Measurements from ENCODE around the gene RPH3AL.

The RPH3AL gene

GRCh38 chr17:327971-328370 is 24.6 kb downstream of the RPH3AL start:
- TF ChIP-seq CTCF (IDR thresholded peaks at IDR 0.05; ENCODE audit: low read depth, low read length), result no peak
- H3K9me3 ChIP-seq (ENCODE audit: severe bottlenecking), result no peaks in the 10 kb centered on the region
- DNase-seq, result no peak
- H3K4me3 ChIP-seq (ENCODE audit: low read depth, low read length), result no peak overlapping the region
- H3K36me3 ChIP-seq, result peaks cover 10% of the 10 kb centered on the region
- no peak overlapping the region for H3K27ac ChIP-seq
- H3K27me3 ChIP-seq (ENCODE audit: insufficient read depth, low read depth, severe bottlenecking), result no peaks in the 10 kb centered on the region

- DNase-seq, result no peak
- Histone ChIP-seq H3K4me3 (ENCODE audit: low read depth, low read length) (no peak overlapping the region), H3K9me3 (ENCODE audit: severe bottlenecking) (no peaks in the 10 kb centered on the region), H3K27me3 (ENCODE audit: insufficient read depth, low read depth, severe bottlenecking) (no peaks in the 10 kb centered on the region), H3K27ac (no peak overlapping the region), H3K36me3 (peaks cover 10% of the 10 kb centered on the region)
- no peak for TF ChIP-seq CTCF (IDR thresholded peaks at IDR 0.05; ENCODE audit: low read depth, low read length)
Observed at GRCh38 chr17:327296-327695, 25.3 kb downstream of the RPH3AL start.

- Histone ChIP-seq H3K27ac (no peak overlapping the region), H3K27me3 (ENCODE audit: insufficient read depth, low read depth, severe bottlenecking) (no peaks in the 10 kb centered on the region), H3K9me3 (ENCODE audit: severe bottlenecking) (no peaks in the 10 kb centered on the region), H3K36me3 (peaks cover 10% of the 10 kb centered on the region), H3K4me3 (ENCODE audit: low read depth, low read length) (no peak overlapping the region)
- TF ChIP-seq CTCF (IDR thresholded peaks at IDR 0.05; ENCODE audit: low read depth, low read length), result no peak
- no peak for DNase-seq
Observed at GRCh38 chr17:326010-326621, 26.5 kb downstream of the RPH3AL start.

GRCh38 chr17:325270-326009 is 27.2 kb downstream of the RPH3AL start:
- Histone ChIP-seq H3K4me3 (ENCODE audit: low read depth, low read length) (no peak overlapping the region), H3K27me3 (ENCODE audit: insufficient read depth, low read depth, severe bottlenecking) (no peaks in the 10 kb centered on the region), H3K9me3 (ENCODE audit: severe bottlenecking) (no peaks in the 10 kb centered on the region), H3K36me3 (peaks cover 10% of the 10 kb centered on the region), H3K27ac (no peak overlapping the region)
- no peak for TF ChIP-seq CTCF (IDR thresholded peaks at IDR 0.05; ENCODE audit: low read depth, low read length)
- no peak for DNase-seq

- H3K36me3 ChIP-seq, result peaks cover 16% of the 10 kb centered on the region
- no peak for DNase-seq
Observed at GRCh38 chr17:323721-324571, 28.7 kb downstream of the RPH3AL start.

More at GRCh38 chr17:323721-324571, 28.7 kb downstream of the RPH3AL start:
- Histone ChIP-seq H3K27ac (no peak overlapping the region), H3K4me3 (ENCODE audit: low read depth, low read length) (no peak overlapping the region), H3K27me3 (ENCODE audit: insufficient read depth, low read depth, severe bottlenecking) (no peaks in the 10 kb centered on the region), H3K9me3 (ENCODE audit: severe bottlenecking) (no peaks in the 10 kb centered on the region)
- TF ChIP-seq CTCF (IDR thresholded peaks at IDR 0.05; ENCODE audit: low read depth, low read length), result no peak
